Transverse colon (tissue), 3 donors: ENCODE results near the gene OPN3.

Experiments
- CTCF ChIP-seq, 5 experiments: fragments of 200-600 bp in 3 of 5; fragments of 450-650 bp in 2 of 5; sonication (generic) in 3 of 5; IDR thresholded peaks; 1 replicate in 2 of 5; 2 replicates in 3 of 5; pipeline ENCODE4 v1.5.1; 2016 to 2017; ENCODE audit warnings: antibody characterized with exemption in 5 of 5, inconsistent platforms in 3 of 5, mild to moderate bottlenecking in 2 of 5, moderate library complexity in 1 of 5
- POLR2A ChIP-seq: fragments of 450-650 bp; IDR thresholded peaks from one replicate; pipeline ENCODE4 v1.6.1; 2016; ENCODE audit warnings: antibody characterized with exemption, mild to moderate bottlenecking, moderate library complexity

DNA sequence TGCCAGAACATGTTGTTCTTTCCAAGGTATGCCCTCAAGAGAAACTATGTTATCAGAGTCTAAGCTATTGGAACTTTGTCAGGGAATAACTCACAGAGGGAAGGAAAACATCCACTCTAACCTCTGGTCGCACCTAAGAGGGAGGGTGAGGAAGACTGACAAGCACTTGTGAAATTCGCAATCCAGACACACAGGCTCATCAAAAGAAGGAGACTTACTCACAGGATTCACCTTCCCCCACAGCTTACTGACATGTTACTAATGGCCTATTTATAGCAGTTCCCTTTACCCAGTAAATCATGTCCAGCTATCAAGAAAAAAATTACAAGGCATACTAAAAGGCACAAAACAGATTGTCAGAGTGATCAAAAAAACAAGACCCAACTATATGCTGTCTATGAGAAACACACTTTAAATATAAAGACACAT lies 48.8 kb upstream of the OPN3 start:
- TF ChIP-seq CTCF (IDR thresholded peaks at IDR 0.05) (no peak), POLR2A (no peak)
